ENCODE data around the gene RNLS. TPM values are rescaled to one million over a fixed set of nuclear protein-coding genes. Genes with fewer than 3 reads are reported as not detected.
A peak's percentile ranks its signal among the peaks of the same experiment; 100 is the strongest.

RNLS gene
- total and polyA plus RNA-seq, 3 donors from 2014 or later, result 13.0 to 27.4 (median 27.1) TPM

GRCh38 chr10:88551246-88551645, 31.9 kb downstream of the RNLS start:
- WGBS, 2 donors, result 87 to 94% methylated on average over 2 of the region's 2 CpGs
- TF ChIP-seq CTCF (IDR thresholded peaks at IDR 0.05), result no peak
- TF ChIP-seq POLR2A (IDR thresholded peaks at IDR 0.05), result no peak
- no peaks in the 10 kb centered on the region for H3K27me3 ChIP-seq
- H3K4me3 ChIP-seq, result no peak overlapping the region
- intact Hi-C loops (cut with DNase I; ENCODE audit: low total_unique reads), result loop anchor here (10.0 kb wide), 2 partner anchors 146 to 696 kb away; no protein-coding TSS in a partner anchor
- no peak for DNase-seq
- no peaks in the 10 kb centered on the region for H3K4me1 ChIP-seq
- H3K27ac ChIP-seq, result no peak overlapping the region
- H3K36me3 ChIP-seq (ENCODE audit: low read depth, missing control alignments), result no peaks in the 10 kb centered on the region
- H3K9me3 ChIP-seq, result no peaks in the 10 kb centered on the region

- Histone ChIP-seq H3K4me3 (no peak overlapping the region), H3K27me3 (no peaks in the 10 kb centered on the region), H3K36me3 (ENCODE audit: low read depth, missing control alignments) (no peaks in the 10 kb centered on the region), H3K4me1 (peaks cover 9% of the 10 kb centered on the region), H3K27ac (no peak overlapping the region), H3K9me3 (no peaks in the 10 kb centered on the region)
- intact Hi-C loops (cut with DNase I; ENCODE audit: low total_unique reads), result no loop called here
- no peak for TF ChIP-seq CTCF (IDR thresholded peaks at IDR 0.05)
- TF ChIP-seq POLR2A (IDR thresholded peaks at IDR 0.05), result no peak
- 58 to 77% methylated on average over 3 of the region's 3 CpGs for WGBS, 2 donors
- no peak for DNase-seq
These were observed 36.6 kb downstream of the RNLS start for GRCh38 chr10:88546497-88546896.

GRCh38 chr10:88545359-88545758, 37.8 kb downstream of the RNLS start:
- H3K27me3 ChIP-seq, result no peaks in the 10 kb centered on the region
- H3K4me3 ChIP-seq, result no peak overlapping the region
- no peaks in the 10 kb centered on the region for H3K36me3 ChIP-seq (ENCODE audit: low read depth, missing control alignments)
- intact Hi-C loops (cut with DNase I; ENCODE audit: low total_unique reads), result no loop called here
- 76 to 87% methylated on average over 4 of the region's 4 CpGs for WGBS, 2 donors
- H3K4me1 ChIP-seq, result peaks cover 11% of the 10 kb centered on the region
- no peaks in the 10 kb centered on the region for H3K9me3 ChIP-seq
- no peak for TF ChIP-seq POLR2A (IDR thresholded peaks at IDR 0.05)
- no peak for TF ChIP-seq CTCF (IDR thresholded peaks at IDR 0.05)
- no peak overlapping the region for H3K27ac ChIP-seq
- no peak for DNase-seq

- H3K4me3 ChIP-seq, result no peak overlapping the region
- no peaks in the 10 kb centered on the region for H3K9me3 ChIP-seq
- no peak overlapping the region for H3K27ac ChIP-seq
- H3K27me3 ChIP-seq, result no peaks in the 10 kb centered on the region
- DNase-seq, result no peak
- intact Hi-C loops (cut with DNase I; ENCODE audit: low total_unique reads), result no loop called here
- WGBS, 2 donors, result 97 to 100% methylated on average over 2 of the region's 2 CpGs
- no peak for TF ChIP-seq POLR2A (IDR thresholded peaks at IDR 0.05)
- TF ChIP-seq CTCF (IDR thresholded peaks at IDR 0.05), result no peak
- no peaks in the 10 kb centered on the region for H3K36me3 ChIP-seq (ENCODE audit: low read depth, missing control alignments)
- peaks cover 11% of the 10 kb centered on the region for H3K4me1 ChIP-seq
These were observed 38.8 kb downstream of the RNLS start for GRCh38 chr10:88544140-88544870.

- Histone ChIP-seq H3K36me3 (ENCODE audit: low read depth, missing control alignments) (no peaks in the 10 kb centered on the region), H3K9me3 (no peaks in the 10 kb centered on the region), H3K4me1 (peaks cover 11% of the 10 kb centered on the region), H3K27ac (peak overlapping the region in 1 of 2 donors; percentile 88), H3K27me3 (no peaks in the 10 kb centered on the region), H3K4me3 (no peak overlapping the region)
- peak; percentile 33 for DNase-seq
- intact Hi-C loops (cut with DNase I; ENCODE audit: low total_unique reads), result no loop called here
- WGBS, 2 donors, result 34 to 58% methylated on average over 4 of the region's 4 CpGs
- TF ChIP-seq CTCF (IDR thresholded peaks at IDR 0.05) (no peak), POLR2A (IDR thresholded peaks at IDR 0.05) (no peak)
These were observed 40.6 kb downstream of the RNLS start for GRCh38 chr10:88542522-88542921.

Measured in testis (tissue), 3 donors.